SK-N-SH treated with all-trans-retinoic acid at 6 μM for 48 hours (cell line): ENCODE data around the gene OR5L2.

ENCODE experiments used
- ARNTL ChIP-seq: fragments of 450-650 bp; formaldehyde crosslinking; IDR thresholded peaks from 2 replicates; pipeline ENCODE4 v1.5.0; 2020; ENCODE audit warnings: low read depth, mild to moderate bottlenecking, moderate library complexity, borderline replicate concordance
- BACH2 ChIP-seq: fragments of 250-450 bp; sonication (Bioruptor Pico); IDR thresholded peaks from 2 replicates; pipeline ENCODE4 v1.9.0; 2021; ENCODE audit warnings: mild to moderate bottlenecking, borderline replicate concordance
- CSDC2 ChIP-seq: fragments of 250-450 bp; sonication (Bioruptor Pico); IDR thresholded peaks from 2 replicates; pipeline ENCODE4 v1.5.0; 2020; ENCODE audit warnings: mild to moderate bottlenecking, moderate library complexity
- OSR1 ChIP-seq: fragments of 250-450 bp; sonication (Bioruptor Pico); IDR thresholded peaks from 2 replicates; pipeline ENCODE4 v1.8.0; 2022; ENCODE audit warnings: moderate library complexity, mild to moderate bottlenecking, inconsistent platforms
- SNAI2 ChIP-seq: fragments of 250-450 bp; sonication (Bioruptor Pico); IDR thresholded peaks from 2 replicates; pipeline ENCODE4 v1.5.0; 2020; ENCODE audit warnings: mild to moderate bottlenecking, moderate library complexity
- ZNF565 ChIP-seq: fragments of 450-650 bp; formaldehyde crosslinking; conservative IDR thresholded peaks from 2 replicates; pipeline ENCODE4 v1.5.0; 2020; ENCODE audit warnings: low read depth, mild to moderate bottlenecking, moderate library complexity
- TF ChIP-seq, protein P1 (sequence below): fragments of 250-450 bp; sonication (Bioruptor Pico); IDR thresholded peaks from 2 replicates; pipeline ENCODE4 v1.5.0; 2020; ENCODE audit warnings: mild to moderate bottlenecking, moderate library complexity
- TF ChIP-seq, protein P2 (sequence below): fragments of 250-450 bp; sonication (Bioruptor Pico); IDR thresholded peaks from 2 replicates; pipeline ENCODE4 v1.8.0; 2020; ENCODE audit warnings: mild to moderate bottlenecking, moderate library complexity, borderline replicate concordance
- TF ChIP-seq, protein P3 (sequence below): fragments of 250-450 bp; sonication (Bioruptor Pico); IDR thresholded peaks from 2 replicates; pipeline ENCODE4 v1.5.1; 2020; ENCODE audit warnings: low read depth, mild to moderate bottlenecking, moderate library complexity

DNA sequence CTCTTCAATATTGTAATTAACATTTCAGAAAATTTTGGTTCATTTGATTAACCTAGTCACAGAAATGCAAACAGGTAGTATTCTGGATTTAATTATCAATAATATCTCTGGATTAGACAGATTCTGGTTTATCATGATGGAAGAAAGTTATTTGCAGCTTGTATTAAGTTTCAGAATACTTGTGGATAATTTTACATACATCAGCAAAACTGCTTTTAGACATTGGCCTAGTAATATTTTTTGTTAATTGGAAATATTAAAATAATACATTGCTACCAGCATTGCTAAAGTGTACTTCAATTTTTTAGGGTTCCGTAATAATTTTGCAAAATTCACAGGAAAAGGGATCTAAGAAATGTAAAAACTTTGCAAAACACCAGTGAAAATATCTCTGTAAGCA is 35.4 kb upstream of the OR5L2 start:
- TF ChIP-seq BACH2 (CRISPR knock-in tag) (no peak), OSR1 (no peak), CSDC2 (CRISPR knock-in tag) (no peak), ZNF565 (CRISPR knock-in tag) (no peak), SNAI2 (CRISPR knock-in tag) (no peak), ARNTL (no peak)
- TF ChIP-seq, protein P1, sequence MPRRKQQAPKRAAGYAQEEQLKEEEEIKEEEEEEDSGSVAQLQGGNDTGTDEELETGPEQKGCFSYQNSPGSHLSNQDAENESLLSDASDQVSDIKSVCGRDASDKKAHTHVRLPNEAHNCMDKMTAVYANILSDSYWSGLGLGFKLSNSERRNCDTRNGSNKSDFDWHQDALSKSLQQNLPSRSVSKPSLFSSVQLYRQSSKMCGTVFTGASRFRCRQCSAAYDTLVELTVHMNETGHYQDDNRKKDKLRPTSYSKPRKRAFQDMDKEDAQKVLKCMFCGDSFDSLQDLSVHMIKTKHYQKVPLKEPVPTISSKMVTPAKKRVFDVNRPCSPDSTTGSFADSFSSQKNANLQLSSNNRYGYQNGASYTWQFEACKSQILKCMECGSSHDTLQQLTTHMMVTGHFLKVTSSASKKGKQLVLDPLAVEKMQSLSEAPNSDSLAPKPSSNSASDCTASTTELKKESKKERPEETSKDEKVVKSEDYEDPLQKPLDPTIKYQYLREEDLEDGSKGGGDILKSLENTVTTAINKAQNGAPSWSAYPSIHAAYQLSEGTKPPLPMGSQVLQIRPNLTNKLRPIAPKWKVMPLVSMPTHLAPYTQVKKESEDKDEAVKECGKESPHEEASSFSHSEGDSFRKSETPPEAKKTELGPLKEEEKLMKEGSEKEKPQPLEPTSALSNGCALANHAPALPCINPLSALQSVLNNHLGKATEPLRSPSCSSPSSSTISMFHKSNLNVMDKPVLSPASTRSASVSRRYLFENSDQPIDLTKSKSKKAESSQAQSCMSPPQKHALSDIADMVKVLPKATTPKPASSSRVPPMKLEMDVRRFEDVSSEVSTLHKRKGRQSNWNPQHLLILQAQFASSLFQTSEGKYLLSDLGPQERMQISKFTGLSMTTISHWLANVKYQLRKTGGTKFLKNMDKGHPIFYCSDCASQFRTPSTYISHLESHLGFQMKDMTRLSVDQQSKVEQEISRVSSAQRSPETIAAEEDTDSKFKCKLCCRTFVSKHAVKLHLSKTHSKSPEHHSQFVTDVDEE = no peak
- TF ChIP-seq, protein P2, sequence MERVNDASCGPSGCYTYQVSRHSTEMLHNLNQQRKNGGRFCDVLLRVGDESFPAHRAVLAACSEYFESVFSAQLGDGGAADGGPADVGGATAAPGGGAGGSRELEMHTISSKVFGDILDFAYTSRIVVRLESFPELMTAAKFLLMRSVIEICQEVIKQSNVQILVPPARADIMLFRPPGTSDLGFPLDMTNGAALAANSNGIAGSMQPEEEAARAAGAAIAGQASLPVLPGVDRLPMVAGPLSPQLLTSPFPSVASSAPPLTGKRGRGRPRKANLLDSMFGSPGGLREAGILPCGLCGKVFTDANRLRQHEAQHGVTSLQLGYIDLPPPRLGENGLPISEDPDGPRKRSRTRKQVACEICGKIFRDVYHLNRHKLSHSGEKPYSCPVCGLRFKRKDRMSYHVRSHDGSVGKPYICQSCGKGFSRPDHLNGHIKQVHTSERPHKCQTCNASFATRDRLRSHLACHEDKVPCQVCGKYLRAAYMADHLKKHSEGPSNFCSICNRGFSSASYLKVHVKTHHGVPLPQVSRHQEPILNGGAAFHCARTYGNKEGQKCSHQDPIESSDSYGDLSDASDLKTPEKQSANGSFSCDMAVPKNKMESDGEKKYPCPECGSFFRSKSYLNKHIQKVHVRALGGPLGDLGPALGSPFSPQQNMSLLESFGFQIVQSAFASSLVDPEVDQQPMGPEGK = no peak
- TF ChIP-seq, protein P3, sequence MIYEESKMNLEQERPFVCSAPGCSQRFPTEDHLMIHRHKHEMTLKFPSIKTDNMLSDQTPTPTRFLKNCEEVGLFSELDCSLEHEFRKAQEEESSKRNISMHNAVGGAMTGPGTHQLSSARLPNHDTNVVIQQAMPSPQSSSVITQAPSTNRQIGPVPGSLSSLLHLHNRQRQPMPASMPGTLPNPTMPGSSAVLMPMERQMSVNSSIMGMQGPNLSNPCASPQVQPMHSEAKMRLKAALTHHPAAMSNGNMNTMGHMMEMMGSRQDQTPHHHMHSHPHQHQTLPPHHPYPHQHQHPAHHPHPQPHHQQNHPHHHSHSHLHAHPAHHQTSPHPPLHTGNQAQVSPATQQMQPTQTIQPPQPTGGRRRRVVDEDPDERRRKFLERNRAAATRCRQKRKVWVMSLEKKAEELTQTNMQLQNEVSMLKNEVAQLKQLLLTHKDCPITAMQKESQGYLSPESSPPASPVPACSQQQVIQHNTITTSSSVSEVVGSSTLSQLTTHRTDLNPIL = no peak
